Measurements from ENCODE around the gene IPO13. TPM values are rescaled to one million over a fixed set of nuclear protein-coding genes. Genes with fewer than 3 reads are reported as not detected.

IPO13 gene
- total RNA-seq, 4 donors from 2014 or later = 81.9 to 171 (median 105) TPM

DNA sequence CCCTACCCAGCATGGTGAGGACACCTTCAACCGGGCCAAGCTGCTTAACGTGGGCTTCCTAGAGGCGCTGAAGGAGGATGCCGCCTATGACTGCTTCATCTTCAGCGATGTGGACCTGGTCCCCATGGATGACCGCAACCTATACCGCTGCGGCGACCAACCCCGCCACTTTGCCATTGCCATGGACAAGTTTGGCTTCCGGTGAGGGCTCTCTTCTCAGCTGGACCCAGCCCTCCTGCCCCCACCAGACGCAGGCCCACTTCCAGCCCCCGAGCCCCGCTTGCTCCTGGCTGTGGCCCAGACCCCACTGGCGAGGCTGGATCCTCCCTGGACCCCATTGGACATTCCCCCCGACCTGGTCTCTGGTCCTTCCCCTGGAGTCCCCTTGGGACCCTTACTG is 38.1 kb downstream of the IPO13 start:
- H3K27ac ChIP-seq = no peak overlapping the region
- H3K4me1 ChIP-seq = peaks cover 6 to 7% of the 10 kb centered on the region in 2 donors
- intact Hi-C loops (cut with DNase I; ENCODE audit: low total_unique reads) (no loop called here), in situ Hi-C loops (cut with MboI; ENCODE audit: low sequenced_read_pairs in 4 of 4) (no loop called here)
- no peaks in the 10 kb centered on the region for H3K27me3 ChIP-seq
- TF ChIP-seq CTCF (IDR thresholded peaks at IDR 0.05 in 4 of 5, conservative IDR thresholded peaks at IDR 0.05 in 1 of 5) (no peak), POLR2A (IDR thresholded peaks at IDR 0.05) (no peak)
- peaks cover 0 to 12% of the 10 kb centered on the region in 2 donors for H3K36me3 ChIP-seq
- DNase-seq (no peak), ATAC-seq (no peak)
- no peaks in the 10 kb centered on the region for H3K9me3 ChIP-seq
- H3K4me3 ChIP-seq = no peak overlapping the region

GRCh38 chr1:43985984-43986595 is 39.3 kb downstream of the IPO13 start:
- Histone ChIP-seq H3K4me1 (peaks cover 0 to 8% of the 10 kb centered on the region in 2 donors), H3K4me3 (no peak overlapping the region), H3K36me3 (peaks cover 0 to 12% of the 10 kb centered on the region in 2 donors), H3K9me3 (no peaks in the 10 kb centered on the region), H3K27me3 (no peaks in the 10 kb centered on the region), H3K27ac (no peak overlapping the region)
- in situ Hi-C loops (cut with MboI; ENCODE audit: low sequenced_read_pairs in 4 of 4) (no loop called here), intact Hi-C loops (cut with DNase I; ENCODE audit: low total_unique reads) (no loop called here)
- no peak for TF ChIP-seq CTCF (IDR thresholded peaks at IDR 0.05 in 4 of 5, conservative IDR thresholded peaks at IDR 0.05 in 1 of 5)
- TF ChIP-seq POLR2A (IDR thresholded peaks at IDR 0.05) = no peak
- no peak for ATAC-seq
- no peak for DNase-seq

DNA sequence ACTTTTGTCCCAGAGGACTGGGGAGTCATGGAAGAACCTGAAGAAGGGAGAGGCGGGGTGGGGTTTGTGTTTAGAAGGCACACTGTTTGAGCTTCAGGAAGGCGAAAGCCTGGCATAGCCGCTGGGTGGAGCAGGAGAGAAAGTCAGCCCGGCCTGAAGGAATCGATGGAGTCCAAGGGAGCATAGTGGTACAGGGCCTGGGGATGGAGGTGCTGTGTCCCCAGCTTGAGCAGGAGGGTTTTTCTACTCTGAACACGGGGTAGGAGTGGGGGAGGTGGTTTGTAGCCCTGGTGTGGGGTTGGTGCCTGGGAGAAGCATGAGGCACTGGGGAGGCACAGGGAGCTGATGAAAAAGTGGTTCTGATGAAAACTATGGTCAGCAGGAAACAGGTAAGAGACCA is 40.0 kb downstream of the IPO13 start:
- DNase-seq (no peak), ATAC-seq (no peak)
- Histone ChIP-seq H3K4me3 (no peak overlapping the region), H3K27ac (no peak overlapping the region), H3K27me3 (no peaks in the 10 kb centered on the region), H3K9me3 (no peaks in the 10 kb centered on the region), H3K4me1 (peaks cover 0 to 9% of the 10 kb centered on the region in 2 donors), H3K36me3 (peaks cover 0 to 12% of the 10 kb centered on the region in 2 donors)
- in situ Hi-C loops (cut with MboI; ENCODE audit: low sequenced_read_pairs in 4 of 4) = no loop called here
- intact Hi-C loops (cut with DNase I; ENCODE audit: low total_unique reads) = no loop called here
- no peak for TF ChIP-seq POLR2A (IDR thresholded peaks at IDR 0.05)
- TF ChIP-seq CTCF (IDR thresholded peaks at IDR 0.05 in 4 of 5, conservative IDR thresholded peaks at IDR 0.05 in 1 of 5) = no peak

- Histone ChIP-seq H3K4me3 (no peak overlapping the region), H3K36me3 (peaks cover 0 to 12% of the 10 kb centered on the region in 2 donors), H3K4me1 (peaks cover 0 to 15% of the 10 kb centered on the region in 2 donors), H3K27ac (no peak overlapping the region), H3K9me3 (no peaks in the 10 kb centered on the region), H3K27me3 (no peaks in the 10 kb centered on the region)
- intact Hi-C loops (cut with DNase I; ENCODE audit: low total_unique reads) = no loop called here
- no peak for ATAC-seq
- TF ChIP-seq POLR2A (IDR thresholded peaks at IDR 0.05) = no peak
- TF ChIP-seq CTCF (IDR thresholded peaks at IDR 0.05 in 4 of 5, conservative IDR thresholded peaks at IDR 0.05 in 1 of 5) = no peak
- DNase-seq = no peak
- in situ Hi-C loops (cut with MboI; ENCODE audit: low sequenced_read_pairs in 4 of 4) = no loop called here
Observed at GRCh38 chr1:43987159-43987902, 40.6 kb downstream of the IPO13 start.

All from gastrocnemius medialis (tissue), 4 donors.